MM.1S (cell line): ENCODE data around the gene MTX3.

Source experiments
- DNase-seq: peaks from one replicate; pipeline ENCODE4 v3.0.0-alpha.2; 2015
- H2AFZ ChIP-seq: fragments of 300-600 bp; sonication (generic); 2 replicates; pipeline ENCODE4 v1.6.0; 2016; ENCODE audit warnings: antibody characterized with exemption, low read length
- H3F3A ChIP-seq: fragments of 300-600 bp; sonication (generic); 2 replicates; pipeline ENCODE4 v1.6.1; 2016; ENCODE audit warnings: mild to moderate bottlenecking, antibody characterized with exemption, low read length, moderate library complexity, mixed read lengths; ENCODE audit not compliant: insufficient read depth
- H3K27ac ChIP-seq: fragments of 300-600 bp; sonication (generic); 2 replicates; pipeline ENCODE4 v1.5.1; 2016; ENCODE audit warnings: mild to moderate bottlenecking, low read length
- H3K27me3 ChIP-seq: fragments of 300-600 bp; sonication (generic); replicated peaks from 2 replicates; pipeline ENCODE4 v1.6.0; 2016; ENCODE audit warnings: low read length; ENCODE audit not compliant: insufficient read depth
- H3K36me3 ChIP-seq: fragments of 300-600 bp; sonication (generic); replicated peaks from 2 replicates; pipeline ENCODE4 v1.6.1; 2016; ENCODE audit warnings: mild to moderate bottlenecking, low read length, mixed read lengths; ENCODE audit not compliant: insufficient read depth
- H3K4me1 ChIP-seq: fragments of 300-600 bp; sonication (generic); 2 replicates; pipeline ENCODE4 v1.6.1; 2016; ENCODE audit warnings: low read length, mixed read lengths
- H3K4me2 ChIP-seq: fragments of 300-600 bp; sonication (generic); 2 replicates; pipeline ENCODE4 v1.6.0; 2016; ENCODE audit warnings: low read depth, low read length
- H3K4me3 ChIP-seq: fragments of 300-600 bp; sonication (generic); 2 replicates; pipeline ENCODE4 v1.5.1; 2016; ENCODE audit warnings: low read length, mixed read lengths
- H3K79me2 ChIP-seq: fragments of 300-600 bp; sonication (generic); 2 replicates; pipeline ENCODE4 v1.6.1; 2016; ENCODE audit warnings: mixed run types, low read length, mixed read lengths
- H3K9ac ChIP-seq: fragments of 300-600 bp; sonication (generic); 2 replicates; pipeline ENCODE4 v1.6.1; 2016; ENCODE audit warnings: low read length, mixed read lengths
- H3K9me2 ChIP-seq: fragments of 300-600 bp; sonication (generic); replicated peaks from 2 replicates; pipeline ENCODE4 v1.6.1; 2016; ENCODE audit warnings: mild to moderate bottlenecking, low read length, mixed read lengths; ENCODE audit not compliant: insufficient read depth
- H3K9me3 ChIP-seq: fragments of 300-600 bp; sonication (generic); replicated peaks from 2 replicates; pipeline ENCODE4 v1.6.1; 2016; ENCODE audit warnings: mild to moderate bottlenecking, low read length, mixed read lengths; ENCODE audit not compliant: insufficient read depth
- H4K20me1 ChIP-seq: fragments of 300-600 bp; sonication (generic); 2 replicates; pipeline ENCODE4 v1.6.1; 2016; ENCODE audit warnings: mild to moderate bottlenecking, low read length, moderate library complexity, mixed read lengths; ENCODE audit not compliant: insufficient read depth
- EZH2 ChIP-seq: fragments of 300-600 bp; sonication (generic); optimal IDR thresholded peaks from 2 replicates; pipeline ENCODE3; 2017; ENCODE audit warnings: low read depth, mild to moderate bottlenecking, antibody characterized with exemption, low read length, mixed read lengths
- EZH2phosphoT487 ChIP-seq: fragments of 300-600 bp; sonication (generic); IDR thresholded peaks from 2 replicates; pipeline ENCODE4 v1.6.1; 2018; ENCODE audit warnings: antibody characterized with exemption, low read length
- TF ChIP-seq, protein P1 (sequence below): fragments of 300-600 bp; sonication (generic); IDR thresholded peaks from 2 replicates; pipeline ENCODE4 v1.5.1; 2016; ENCODE audit warnings: antibody characterized with exemption, low read length, mixed read lengths

The MTX3 gene

DNA sequence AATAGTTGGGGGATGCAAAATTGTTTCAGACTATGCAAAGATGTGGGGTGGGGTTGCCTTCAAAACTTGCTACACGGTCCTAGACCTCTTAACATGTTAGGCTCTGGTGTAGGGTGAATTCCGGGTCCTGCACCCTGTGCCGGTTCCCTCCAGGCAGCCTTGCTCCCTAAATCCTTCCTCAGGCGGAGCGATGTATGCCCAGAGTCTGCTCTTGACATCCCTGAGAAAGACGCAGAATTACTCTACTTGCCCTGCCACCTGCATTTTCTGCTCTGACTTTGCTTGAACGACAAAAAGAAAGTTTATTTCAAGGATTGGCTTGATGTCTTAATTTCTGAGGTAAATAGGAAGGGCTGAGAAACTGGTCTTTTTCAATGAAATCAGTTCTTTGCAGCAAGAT lies 44.8 kb upstream of the MTX3 start:
- no peak overlapping the region for H3K4me3 ChIP-seq

DNA sequence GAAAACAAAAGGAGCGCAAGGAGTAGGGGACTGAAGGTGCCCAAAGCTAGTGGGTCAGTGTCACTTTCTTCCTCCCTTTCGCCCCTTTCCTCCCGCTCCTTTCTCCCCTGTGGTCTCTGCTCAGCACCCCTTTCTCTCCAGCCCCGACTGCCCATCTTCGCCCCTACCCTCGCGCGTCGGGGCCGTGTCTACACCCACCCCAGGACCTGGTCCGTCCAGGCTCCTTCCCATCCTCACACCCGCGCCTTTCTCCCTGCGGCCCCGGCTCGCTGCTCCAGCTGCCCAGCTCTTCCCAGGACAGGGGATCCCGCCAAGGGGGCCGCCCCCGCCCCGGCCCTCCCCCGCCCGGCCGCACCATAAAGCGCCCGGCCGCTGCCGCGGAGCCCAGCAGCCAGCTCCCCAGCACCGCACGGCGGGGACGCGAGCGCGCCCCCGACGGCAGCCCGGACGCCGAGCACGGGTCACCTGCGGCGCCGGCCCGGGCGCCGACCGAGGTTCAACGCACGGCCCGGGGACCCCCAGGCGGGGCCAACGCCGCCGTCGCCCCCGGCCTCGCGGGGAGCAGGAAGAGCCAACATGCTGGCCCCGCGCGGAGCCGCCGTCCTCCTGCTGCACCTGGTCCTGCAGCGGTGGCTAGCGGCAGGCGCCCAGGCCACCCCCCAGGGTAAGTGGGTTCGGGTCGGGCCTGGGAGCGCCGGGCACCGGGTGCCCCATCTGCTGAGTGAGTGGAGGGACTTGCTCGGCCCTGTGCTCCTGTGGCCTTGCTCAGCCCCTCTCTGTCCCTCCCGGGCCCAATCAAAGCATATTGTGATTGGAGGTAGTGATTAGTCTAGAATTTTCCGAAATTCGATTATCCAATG lies 44.1 kb upstream of the MTX3 start, which contains the start of gene THBS4:
TSS of gene THBS4 (plus strand) at position 387 of the 860 bp plus-strand sequence. CDS start at position 577, 190 bp downstream.
- H3K9me3 ChIP-seq: no peaks in the 10 kb centered on the region

More for the DNA sequence above, 44.8 kb upstream of the MTX3 start:
- no peaks in the 10 kb centered on the region for H3K9me3 ChIP-seq
- H3K9me2 ChIP-seq: no peaks in the 10 kb centered on the region
- H3K27ac ChIP-seq: no peak overlapping the region
- H3K4me2 ChIP-seq: no peak overlapping the region
- no peak for TF ChIP-seq EZH2
- TF ChIP-seq, protein P1, sequence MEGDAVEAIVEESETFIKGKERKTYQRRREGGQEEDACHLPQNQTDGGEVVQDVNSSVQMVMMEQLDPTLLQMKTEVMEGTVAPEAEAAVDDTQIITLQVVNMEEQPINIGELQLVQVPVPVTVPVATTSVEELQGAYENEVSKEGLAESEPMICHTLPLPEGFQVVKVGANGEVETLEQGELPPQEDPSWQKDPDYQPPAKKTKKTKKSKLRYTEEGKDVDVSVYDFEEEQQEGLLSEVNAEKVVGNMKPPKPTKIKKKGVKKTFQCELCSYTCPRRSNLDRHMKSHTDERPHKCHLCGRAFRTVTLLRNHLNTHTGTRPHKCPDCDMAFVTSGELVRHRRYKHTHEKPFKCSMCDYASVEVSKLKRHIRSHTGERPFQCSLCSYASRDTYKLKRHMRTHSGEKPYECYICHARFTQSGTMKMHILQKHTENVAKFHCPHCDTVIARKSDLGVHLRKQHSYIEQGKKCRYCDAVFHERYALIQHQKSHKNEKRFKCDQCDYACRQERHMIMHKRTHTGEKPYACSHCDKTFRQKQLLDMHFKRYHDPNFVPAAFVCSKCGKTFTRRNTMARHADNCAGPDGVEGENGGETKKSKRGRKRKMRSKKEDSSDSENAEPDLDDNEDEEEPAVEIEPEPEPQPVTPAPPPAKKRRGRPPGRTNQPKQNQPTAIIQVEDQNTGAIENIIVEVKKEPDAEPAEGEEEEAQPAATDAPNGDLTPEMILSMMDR: no peak
- no peak for TF ChIP-seq EZH2phosphoT487
- no peak overlapping the region for H3K9ac ChIP-seq
- no peaks in the 10 kb centered on the region for H3F3A ChIP-seq
- no peaks in the 10 kb centered on the region for H3K79me2 ChIP-seq
- no peak overlapping the region for H2AFZ ChIP-seq
- DNase-seq: no peak
- no peaks in the 10 kb centered on the region for H3K4me1 ChIP-seq
- H3K36me3 ChIP-seq: no peaks in the 10 kb centered on the region
- no peaks in the 10 kb centered on the region for H4K20me1 ChIP-seq
- no peaks in the 10 kb centered on the region for H3K27me3 ChIP-seq

DNA sequence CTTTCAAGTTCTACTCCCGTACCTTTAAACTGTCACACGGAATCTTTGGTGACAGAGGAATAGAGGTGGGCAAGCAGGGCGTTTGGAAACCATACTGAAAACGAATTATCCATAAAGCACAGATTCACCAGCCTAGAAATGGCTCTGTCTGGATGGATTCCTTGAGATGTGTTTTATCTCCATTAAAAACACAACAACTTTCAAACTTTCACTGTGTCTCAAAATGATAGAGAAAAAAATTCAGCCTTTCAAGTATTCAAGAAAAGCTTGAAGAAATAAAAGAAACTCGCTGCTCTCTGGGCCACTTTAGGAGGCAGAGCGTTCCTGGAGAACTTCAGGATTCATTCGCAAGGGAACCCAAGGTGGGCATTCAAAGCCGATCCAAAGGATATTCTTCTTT lies 43.5 kb upstream of the MTX3 start:
- Histone ChIP-seq H3K36me3 (no peaks in the 10 kb centered on the region), H4K20me1 (no peaks in the 10 kb centered on the region), H3K9ac (no peak overlapping the region), H2AFZ (no peak overlapping the region), H3K4me2 (no peak overlapping the region), H3K4me3 (no peak overlapping the region), H3K4me1 (no peaks in the 10 kb centered on the region), H3K27ac (no peak overlapping the region), H3K9me2 (no peaks in the 10 kb centered on the region), H3K27me3 (no peaks in the 10 kb centered on the region), H3K9me3 (no peaks in the 10 kb centered on the region), H3K79me2 (no peaks in the 10 kb centered on the region), H3F3A (no peaks in the 10 kb centered on the region)
- DNase-seq: no peak
- TF ChIP-seq EZH2 (no peak), EZH2phosphoT487 (no peak)
- TF ChIP-seq, protein P1: no peak

More for the DNA sequence above, 44.1 kb upstream of the MTX3 start, which contains the start of gene THBS4:
- Histone ChIP-seq H3K79me2 (no peaks in the 10 kb centered on the region), H3K4me3 (no peak within 1 kb of the TSS), H3K4me1 (no peaks in the 10 kb centered on the region), H3F3A (no peaks in the 10 kb centered on the region), H4K20me1 (no peaks in the 10 kb centered on the region), H3K4me2 (no peak within 1 kb of the TSS), H3K9ac (no peak within 1 kb of the TSS), H3K36me3 (no peaks in the 10 kb centered on the region), H3K27me3 (no peaks in the 10 kb centered on the region), H3K27ac (no peak within 1 kb of the TSS), H2AFZ (no peak within 1 kb of the TSS), H3K9me2 (no peaks in the 10 kb centered on the region)
- DNase-seq: no peak
- TF ChIP-seq EZH2phosphoT487: no peak
- TF ChIP-seq EZH2: no peak
- TF ChIP-seq, protein P1: no peak
